ENCODE results near the gene CXCL3.

CXCL3 gene

DNA sequence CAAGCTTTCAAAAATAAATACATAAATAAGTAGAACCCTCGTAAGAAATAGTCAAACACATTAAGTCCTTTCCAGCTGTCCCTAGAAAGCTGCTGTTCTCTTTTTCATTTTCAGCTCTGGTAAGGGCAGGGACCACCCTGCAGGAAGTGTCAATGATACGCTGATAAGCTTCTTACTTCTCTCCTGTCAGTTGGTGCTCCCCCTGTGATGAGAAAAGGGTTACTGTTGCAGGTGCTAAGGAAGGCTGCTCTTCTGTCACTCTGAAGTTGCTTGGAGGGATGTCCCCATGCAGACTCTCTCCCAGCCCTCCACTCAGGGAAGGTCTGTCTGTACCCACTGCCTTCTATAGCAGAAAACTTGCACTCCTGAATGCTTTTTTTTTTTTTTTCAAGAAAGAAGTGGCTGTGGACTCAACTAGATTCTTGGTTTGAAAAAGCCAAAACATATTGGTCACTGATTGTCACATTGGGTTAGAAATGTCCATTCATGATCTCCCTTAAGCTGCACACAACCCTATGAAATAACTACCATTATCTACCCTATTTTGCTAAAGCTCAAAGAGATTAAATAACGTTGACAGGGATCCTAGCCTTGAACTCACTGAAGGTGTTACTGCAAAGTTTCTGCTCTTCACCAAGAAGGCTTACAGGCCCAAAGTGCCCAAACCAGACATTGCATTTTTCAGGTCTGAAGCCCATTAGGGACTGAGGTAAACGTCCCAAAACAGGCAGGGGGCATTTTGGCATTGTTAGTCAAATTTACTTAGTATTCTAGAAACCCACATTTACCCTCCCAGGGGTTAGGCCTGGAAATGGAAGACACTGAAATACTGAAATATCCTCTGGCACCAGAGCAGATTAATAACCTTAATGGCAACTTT lies 1.2 kb downstream of the CXCL3 start:
- Histone ChIP-seq H3K4me1 (ENCODE audit: control insufficient read depth, insufficient read depth, low read length) (peaks cover 14% of the 10 kb centered on the region), H3K4me3 (ENCODE audit: low read depth, low read length) (peak overlapping the region; percentile 85), H3K36me3 (ENCODE audit: control insufficient read depth, insufficient read depth, low read length) (no peaks in the 10 kb centered on the region), H3K27ac (ENCODE audit: low read depth, low read length) (no peak overlapping the region), H3K9ac (ENCODE audit: low read length) (peak overlapping the region; percentile 72), H3K27me3 (ENCODE audit: control insufficient read depth, insufficient read depth, low read length) (peaks cover 9% of the 10 kb centered on the region), H3K9me3 (ENCODE audit: control insufficient read depth, insufficient read depth, low read depth, low read length) (no peaks in the 10 kb centered on the region)

DNA sequence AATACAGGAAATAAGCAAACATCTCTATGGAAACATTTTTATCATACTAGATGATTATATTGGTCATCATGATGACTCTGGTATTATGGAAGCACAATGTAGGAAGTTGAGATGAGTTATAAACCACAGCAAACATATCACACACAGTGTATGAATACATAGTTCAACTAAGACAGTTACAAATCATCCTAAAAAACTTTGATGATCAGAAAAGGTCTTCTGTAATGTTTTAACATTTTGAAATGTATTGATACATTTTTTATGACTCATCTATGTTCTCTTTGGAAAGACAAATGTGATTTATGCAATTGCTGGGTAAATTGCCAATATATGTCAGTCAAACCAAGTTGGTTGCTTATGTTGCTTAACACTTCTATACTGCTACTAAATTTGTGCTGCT lies 4.8 kb downstream of the CXCL3 start:
- H3K9ac ChIP-seq (ENCODE audit: low read length) = no peak overlapping the region
- H3K9me3 ChIP-seq (ENCODE audit: control insufficient read depth, insufficient read depth, low read depth, low read length) = no peaks in the 10 kb centered on the region

DNA sequence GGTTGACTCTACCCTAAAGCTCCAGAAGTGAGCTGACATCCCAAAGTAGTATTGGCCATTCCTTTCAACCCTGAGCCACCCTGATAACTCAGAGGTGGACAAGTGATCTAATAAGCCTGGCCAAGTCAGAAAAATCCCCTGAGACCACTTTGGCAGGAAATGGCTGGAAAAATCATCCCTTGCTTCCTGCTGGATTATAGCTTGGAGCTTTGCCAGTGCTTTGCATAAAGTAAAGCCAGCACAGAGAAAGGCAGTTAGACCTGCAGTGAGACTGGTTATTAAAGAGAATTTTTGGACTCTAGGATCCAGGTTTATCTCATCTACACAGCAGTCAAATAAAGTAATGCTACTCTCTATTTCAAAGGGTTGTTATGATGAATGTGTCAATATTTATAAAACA lies 6.4 kb downstream of the CXCL3 start:
- H3K36me3 ChIP-seq (ENCODE audit: control insufficient read depth, insufficient read depth, low read length) = no peaks in the 10 kb centered on the region
- no peak overlapping the region for H3K4me3 ChIP-seq (ENCODE audit: low read depth, low read length)
- no peak overlapping the region for H3K27ac ChIP-seq (ENCODE audit: low read depth, low read length)
- no peaks in the 10 kb centered on the region for H3K9me3 ChIP-seq (ENCODE audit: control insufficient read depth, insufficient read depth, low read depth, low read length)
- no peaks in the 10 kb centered on the region for H3K27me3 ChIP-seq (ENCODE audit: control insufficient read depth, insufficient read depth, low read length)
- H3K4me1 ChIP-seq (ENCODE audit: control insufficient read depth, insufficient read depth, low read length) = peaks cover 2% of the 10 kb centered on the region; the same call in 1 of the 2 replicates
- no peak overlapping the region for H3K9ac ChIP-seq (ENCODE audit: low read length)

More for the DNA sequence above, 4.8 kb downstream of the CXCL3 start:
- peaks cover 8% of the 10 kb centered on the region; the same call in 1 of the 2 replicates for H3K4me1 ChIP-seq (ENCODE audit: control insufficient read depth, insufficient read depth, low read length)
- H3K4me3 ChIP-seq (ENCODE audit: low read depth, low read length) = no peak overlapping the region
- H3K36me3 ChIP-seq (ENCODE audit: control insufficient read depth, insufficient read depth, low read length) = no peaks in the 10 kb centered on the region
- peaks cover under 1% of the 10 kb centered on the region for H3K27me3 ChIP-seq (ENCODE audit: control insufficient read depth, insufficient read depth, low read length)
- H3K27ac ChIP-seq (ENCODE audit: low read depth, low read length) = no peak overlapping the region

DNA sequence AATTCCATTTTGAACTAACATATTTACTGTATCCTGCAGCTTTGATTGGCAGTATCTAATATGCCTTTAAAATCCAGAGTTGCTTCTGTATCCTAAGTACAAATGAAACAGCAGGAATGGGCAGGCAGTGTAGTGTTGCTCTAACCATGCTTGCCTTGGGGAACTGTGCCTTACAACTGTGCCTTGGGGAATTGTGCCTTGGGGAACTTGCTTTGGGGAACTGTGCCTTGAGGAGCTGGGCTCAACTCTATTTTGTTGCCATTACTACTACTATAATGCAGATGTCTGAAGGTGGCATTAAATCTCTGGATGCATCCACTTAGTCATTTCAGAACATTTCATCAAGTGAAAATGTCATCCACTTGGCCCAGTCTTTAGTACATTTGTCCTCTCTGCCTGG lies 6.9 kb downstream of the CXCL3 start:
- Histone ChIP-seq H3K27me3 (ENCODE audit: control insufficient read depth, insufficient read depth, low read length) (no peaks in the 10 kb centered on the region), H3K36me3 (ENCODE audit: control insufficient read depth, insufficient read depth, low read length) (no peaks in the 10 kb centered on the region), H3K9me3 (ENCODE audit: control insufficient read depth, insufficient read depth, low read depth, low read length) (no peaks in the 10 kb centered on the region), H3K4me3 (ENCODE audit: low read depth, low read length) (no peak overlapping the region), H3K9ac (ENCODE audit: low read length) (no peak overlapping the region), H3K27ac (ENCODE audit: low read depth, low read length) (no peak overlapping the region), H3K4me1 (ENCODE audit: control insufficient read depth, insufficient read depth, low read length) (no peaks in the 10 kb centered on the region)

DNA sequence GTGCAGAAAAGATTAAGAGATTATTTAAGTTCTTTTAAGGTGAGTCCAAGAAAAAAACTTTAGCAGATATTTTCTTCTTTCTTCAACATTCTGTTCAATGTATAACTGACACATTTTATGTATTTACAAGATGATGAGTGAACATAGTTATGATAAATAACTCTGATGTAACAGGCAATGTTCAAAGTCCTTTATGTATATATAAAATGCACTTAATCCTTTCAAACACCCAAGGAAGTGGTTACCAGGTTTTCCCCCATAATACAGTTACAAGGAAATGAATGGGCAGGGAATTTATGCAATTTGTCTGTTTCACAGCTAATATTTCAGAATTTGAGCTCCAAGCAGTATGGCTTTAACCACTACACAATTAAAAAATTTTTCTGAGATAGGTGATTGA lies 8.2 kb downstream of the CXCL3 start:
- H3K9me3 ChIP-seq (ENCODE audit: control insufficient read depth, insufficient read depth, low read depth, low read length) = no peaks in the 10 kb centered on the region
- no peak overlapping the region for H3K9ac ChIP-seq (ENCODE audit: low read length)
- H3K4me3 ChIP-seq (ENCODE audit: low read depth, low read length) = no peak overlapping the region
- no peaks in the 10 kb centered on the region for H3K36me3 ChIP-seq (ENCODE audit: control insufficient read depth, insufficient read depth, low read length)
- H3K4me1 ChIP-seq (ENCODE audit: control insufficient read depth, insufficient read depth, low read length) = no peaks in the 10 kb centered on the region
- no peaks in the 10 kb centered on the region for H3K27me3 ChIP-seq (ENCODE audit: control insufficient read depth, insufficient read depth, low read length)
- H3K27ac ChIP-seq (ENCODE audit: low read depth, low read length) = no peak overlapping the region

DNA sequence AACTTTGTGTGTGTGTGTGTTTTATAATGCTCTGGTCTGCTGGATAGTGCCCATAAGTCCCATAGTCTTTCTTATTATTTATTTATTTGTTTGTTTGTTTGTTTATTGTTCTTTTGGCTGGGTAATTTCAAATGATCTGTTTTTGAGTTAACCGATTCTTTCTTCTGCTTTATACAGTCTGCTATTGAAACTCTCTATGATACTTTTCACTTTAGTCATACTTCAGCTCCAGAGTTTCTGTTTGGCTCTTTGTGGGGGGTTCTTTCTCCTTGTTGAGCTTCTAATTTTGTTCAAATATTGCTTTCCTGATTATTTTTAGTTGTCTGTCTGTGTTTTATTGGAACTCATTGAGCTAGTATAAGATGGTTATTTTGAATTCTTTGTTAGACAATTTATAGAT lies 10.0 kb downstream of the CXCL3 start:
- no peaks in the 10 kb centered on the region for H3K9me3 ChIP-seq (ENCODE audit: control insufficient read depth, insufficient read depth, low read depth, low read length)
- H3K4me3 ChIP-seq (ENCODE audit: low read depth, low read length) = no peak overlapping the region
- H3K9ac ChIP-seq (ENCODE audit: low read length) = no peak overlapping the region
- no peaks in the 10 kb centered on the region for H3K36me3 ChIP-seq (ENCODE audit: control insufficient read depth, insufficient read depth, low read length)
- H3K27me3 ChIP-seq (ENCODE audit: control insufficient read depth, insufficient read depth, low read length) = no peaks in the 10 kb centered on the region
- no peaks in the 10 kb centered on the region for H3K4me1 ChIP-seq (ENCODE audit: control insufficient read depth, insufficient read depth, low read length)
- H3K27ac ChIP-seq (ENCODE audit: low read depth, low read length) = no peak overlapping the region

DNA sequence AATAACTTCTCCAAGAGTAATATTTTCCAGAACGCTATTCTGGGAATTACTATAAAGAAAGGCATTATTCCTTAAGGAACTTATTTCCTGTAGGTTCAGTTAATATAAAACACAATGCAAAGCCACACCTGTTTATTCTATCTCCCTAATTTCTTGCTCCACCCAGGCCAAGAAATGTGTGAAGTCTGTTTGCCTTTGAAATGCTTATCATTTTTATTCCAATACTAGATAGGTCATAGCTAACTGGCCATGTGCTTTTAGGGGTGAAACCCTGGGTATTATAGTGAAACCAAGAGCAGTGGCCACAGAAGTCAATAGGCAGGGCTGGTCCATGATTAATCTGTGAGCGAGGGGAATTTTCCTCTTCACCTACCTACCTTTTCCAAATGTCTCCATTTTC lies 14.8 kb downstream of the CXCL3 start:
- no peaks in the 10 kb centered on the region for H3K4me1 ChIP-seq (ENCODE audit: control insufficient read depth, insufficient read depth, low read length)
- no peaks in the 10 kb centered on the region for H3K36me3 ChIP-seq (ENCODE audit: control insufficient read depth, insufficient read depth, low read length)
- no peaks in the 10 kb centered on the region for H3K9me3 ChIP-seq (ENCODE audit: control insufficient read depth, insufficient read depth, low read depth, low read length)
- H3K4me3 ChIP-seq (ENCODE audit: low read depth, low read length) = no peak overlapping the region
- H3K27ac ChIP-seq (ENCODE audit: low read depth, low read length) = no peak overlapping the region
- H3K9ac ChIP-seq (ENCODE audit: low read length) = no peak overlapping the region
- no peaks in the 10 kb centered on the region for H3K27me3 ChIP-seq (ENCODE audit: control insufficient read depth, insufficient read depth, low read length)

DNA sequence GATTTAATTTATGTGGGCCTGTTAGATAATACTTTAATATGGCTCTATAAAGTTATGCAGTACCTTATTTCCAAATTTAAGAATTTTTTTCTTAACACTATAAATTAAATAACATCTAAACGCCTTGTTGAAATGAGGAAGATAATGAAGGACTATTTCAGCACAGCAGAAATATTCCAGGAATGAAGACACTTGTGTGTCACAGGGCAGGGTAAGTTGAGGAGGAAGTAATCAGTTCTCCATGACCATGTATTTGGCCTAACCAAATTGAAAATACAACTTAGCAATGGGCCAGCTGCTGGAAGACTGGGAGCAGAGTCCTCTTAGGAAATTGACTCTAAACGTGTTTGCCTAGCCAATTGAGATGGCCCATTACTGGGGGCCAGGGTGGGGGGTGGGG lies 16.9 kb downstream of the CXCL3 start:
- H3K27ac ChIP-seq (ENCODE audit: low read depth, low read length) = no peak overlapping the region
- peaks cover 3% of the 10 kb centered on the region for H3K4me1 ChIP-seq (ENCODE audit: control insufficient read depth, insufficient read depth, low read length)
- H3K9ac ChIP-seq (ENCODE audit: low read length) = no peak overlapping the region
- H3K9me3 ChIP-seq (ENCODE audit: control insufficient read depth, insufficient read depth, low read depth, low read length) = no peaks in the 10 kb centered on the region
- no peaks in the 10 kb centered on the region for H3K27me3 ChIP-seq (ENCODE audit: control insufficient read depth, insufficient read depth, low read length)
- H3K36me3 ChIP-seq (ENCODE audit: control insufficient read depth, insufficient read depth, low read length) = no peaks in the 10 kb centered on the region
- H3K4me3 ChIP-seq (ENCODE audit: low read depth, low read length) = no peak overlapping the region

DNA sequence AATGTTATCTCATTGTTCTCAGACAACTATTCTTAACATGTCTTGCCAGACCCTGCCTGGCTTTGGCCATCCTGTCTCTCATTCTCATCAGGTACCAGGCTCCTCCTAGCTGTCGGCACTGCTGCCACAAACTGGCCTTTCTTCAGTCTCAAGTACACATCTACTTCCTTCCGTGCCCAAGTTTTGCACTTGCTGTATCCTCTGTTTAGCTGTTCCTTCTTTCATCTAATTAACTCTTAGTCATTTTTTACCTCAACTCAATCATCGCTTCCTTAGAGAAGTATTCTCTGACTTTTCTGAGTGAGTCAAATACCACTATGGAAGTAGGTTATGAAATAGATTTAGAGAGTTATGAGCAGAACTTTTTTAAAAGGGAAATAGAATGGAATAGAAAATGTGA lies 19.7 kb downstream of the CXCL3 start:
- H3K4me1 ChIP-seq (ENCODE audit: control insufficient read depth, insufficient read depth, low read length) = peaks cover 14% of the 10 kb centered on the region
- H3K27ac ChIP-seq (ENCODE audit: low read depth, low read length) = no peak overlapping the region
- H3K9me3 ChIP-seq (ENCODE audit: control insufficient read depth, insufficient read depth, low read depth, low read length) = no peaks in the 10 kb centered on the region
- no peaks in the 10 kb centered on the region for H3K27me3 ChIP-seq (ENCODE audit: control insufficient read depth, insufficient read depth, low read length)
- H3K4me3 ChIP-seq (ENCODE audit: low read depth, low read length) = no peak overlapping the region
- no peak overlapping the region for H3K9ac ChIP-seq (ENCODE audit: low read length)
- H3K36me3 ChIP-seq (ENCODE audit: control insufficient read depth, insufficient read depth, low read length) = no peaks in the 10 kb centered on the region

DNA sequence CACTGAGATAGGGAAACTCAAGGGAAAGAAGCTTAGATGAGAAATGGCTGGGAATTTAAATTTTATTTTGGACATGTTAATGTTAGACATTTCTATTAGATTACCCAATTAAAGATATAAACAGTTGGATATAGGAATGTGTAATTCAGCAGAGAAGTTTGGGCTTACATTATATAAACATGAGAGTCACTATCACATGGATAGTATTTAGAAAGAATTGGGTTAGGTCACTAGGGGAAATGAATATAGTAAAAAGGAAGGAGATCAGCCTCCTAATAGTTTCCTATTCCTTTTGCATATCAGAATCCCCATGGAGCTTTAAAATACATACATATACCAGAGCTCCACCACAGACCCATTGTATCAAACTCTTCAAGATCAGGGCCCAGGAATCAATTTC lies 20.4 kb downstream of the CXCL3 start:
- H3K27ac ChIP-seq (ENCODE audit: low read depth, low read length) = no peak overlapping the region
- H3K27me3 ChIP-seq (ENCODE audit: control insufficient read depth, insufficient read depth, low read length) = no peaks in the 10 kb centered on the region
- H3K4me3 ChIP-seq (ENCODE audit: low read depth, low read length) = no peak overlapping the region
- no peaks in the 10 kb centered on the region for H3K36me3 ChIP-seq (ENCODE audit: control insufficient read depth, insufficient read depth, low read length)
- H3K4me1 ChIP-seq (ENCODE audit: control insufficient read depth, insufficient read depth, low read length) = peaks cover 14% of the 10 kb centered on the region
- H3K9ac ChIP-seq (ENCODE audit: low read length) = no peak overlapping the region
- no peaks in the 10 kb centered on the region for H3K9me3 ChIP-seq (ENCODE audit: control insufficient read depth, insufficient read depth, low read depth, low read length)

DNA sequence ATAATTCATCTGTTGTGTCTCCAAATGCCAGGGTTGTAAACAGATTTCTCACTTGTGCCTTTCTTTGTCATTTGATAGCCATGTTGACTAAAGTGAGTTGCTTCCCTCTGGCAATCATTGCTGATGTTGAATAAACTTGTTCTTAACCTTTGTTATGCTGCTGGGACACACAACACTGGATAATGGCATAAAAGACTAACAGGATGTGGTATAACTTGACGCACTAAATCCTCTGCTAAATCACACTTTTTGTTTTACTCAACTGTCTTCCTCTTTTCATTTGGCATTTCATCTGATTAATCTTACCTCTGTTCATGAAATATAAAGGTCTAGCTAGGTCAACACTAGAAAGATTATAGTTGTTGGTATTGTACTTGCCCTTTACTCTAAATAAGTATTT lies 22.4 kb downstream of the CXCL3 start:
- peaks cover 14% of the 10 kb centered on the region for H3K4me1 ChIP-seq (ENCODE audit: control insufficient read depth, insufficient read depth, low read length)
- H3K36me3 ChIP-seq (ENCODE audit: control insufficient read depth, insufficient read depth, low read length) = no peaks in the 10 kb centered on the region
- H3K27ac ChIP-seq (ENCODE audit: low read depth, low read length) = no peak overlapping the region
- H3K4me3 ChIP-seq (ENCODE audit: low read depth, low read length) = no peak overlapping the region
- no peaks in the 10 kb centered on the region for H3K9me3 ChIP-seq (ENCODE audit: control insufficient read depth, insufficient read depth, low read depth, low read length)
- H3K9ac ChIP-seq (ENCODE audit: low read length) = no peak overlapping the region
- no peaks in the 10 kb centered on the region for H3K27me3 ChIP-seq (ENCODE audit: control insufficient read depth, insufficient read depth, low read length)
